OCI-LY3 (cell line): ENCODE results near the gene MKNK2.
A peak's percentile ranks its signal among the peaks of the same experiment; 100 is the strongest.

Experiments used
- H2AFZ ChIP-seq: fragments of 200-600, 300-600 bp; shearing (Covaris generic); 2 replicates; pipeline ENCODE4 v1.6.0; 2014; ENCODE audit warnings: antibody characterized with exemption, low read depth, low read length
- H3K27ac ChIP-seq: fragments of 200-600, 300-600 bp; sonication (generic); 2 replicates; pipeline ENCODE4 v1.5.1; 2014; ENCODE audit warnings: mild to moderate bottlenecking, low read length, moderate library complexity, mixed read lengths
- H3K27me3 ChIP-seq: fragments of 200-600, 300-600 bp; sonication (generic); 2 replicates; pipeline ENCODE4 v1.6.1; 2014; ENCODE audit warnings: low read depth, low read length, mixed read lengths
- H3K36me3 ChIP-seq: fragments of 200-600, 300-600 bp; sonication (generic); replicated peaks from 2 replicates; pipeline ENCODE3; 2014; ENCODE audit warnings: low read depth, low read length, mixed read lengths
- H3K4me1 ChIP-seq: fragments of 300-600, 200-600 bp; sonication (generic); 2 replicates; pipeline ENCODE4 v1.6.1; 2014; ENCODE audit warnings: low read length, mixed read lengths
- H3K4me2 ChIP-seq: fragments of 200-600, 300-600 bp; sonication (generic); 2 replicates; pipeline ENCODE4 v1.6.1; 2014; ENCODE audit warnings: low read length, mixed read lengths
- H3K4me3 ChIP-seq: fragments of 300-600, 200-600 bp; sonication (generic); 2 replicates; pipeline ENCODE4 v1.5.1; 2014; ENCODE audit warnings: antibody characterized with exemption, mild to moderate bottlenecking, low read length, moderate library complexity
- H3K79me2 ChIP-seq: fragments of 300-600, 200-600 bp; shearing (Covaris generic); 2 replicates; pipeline ENCODE4 v1.6.1; 2014; ENCODE audit warnings: mild to moderate bottlenecking, low read length, mixed read lengths
- H3K9ac ChIP-seq: fragments of 300-600, 200-600 bp; shearing (Covaris generic); 2 replicates; pipeline ENCODE4 v1.6.0; 2014; ENCODE audit warnings: mild to moderate bottlenecking, low read length, moderate library complexity
- H3K9me3 ChIP-seq: fragments of 200-600, 300-600 bp; shearing (Covaris generic); 2 replicates; pipeline ENCODE4 v1.6.1; 2014; ENCODE audit warnings: low read length, mixed read lengths; ENCODE audit not compliant: insufficient read depth
- H4K20me1 ChIP-seq: fragments of 200-600, 300-600 bp; sonication (generic); 2 replicates; pipeline ENCODE4 v1.6.1; 2016; ENCODE audit warnings: low read length, mixed read lengths; ENCODE audit not compliant: insufficient read depth
- EZH2phosphoT487 ChIP-seq: fragments of 200-600 bp; shearing (Covaris generic); IDR thresholded peaks from 2 replicates; pipeline ENCODE4 v1.6.1; 2018; ENCODE audit warnings: antibody characterized with exemption, mixed run types, low read depth
- TF ChIP-seq, protein P1 (sequence below): fragments of 200-600, 300-600 bp; sonication (generic); IDR thresholded peaks from 2 replicates; pipeline ENCODE4 v1.5.1; 2014; ENCODE audit warnings: antibody characterized with exemption, low read length, low read depth

MKNK2 gene

DNA sequence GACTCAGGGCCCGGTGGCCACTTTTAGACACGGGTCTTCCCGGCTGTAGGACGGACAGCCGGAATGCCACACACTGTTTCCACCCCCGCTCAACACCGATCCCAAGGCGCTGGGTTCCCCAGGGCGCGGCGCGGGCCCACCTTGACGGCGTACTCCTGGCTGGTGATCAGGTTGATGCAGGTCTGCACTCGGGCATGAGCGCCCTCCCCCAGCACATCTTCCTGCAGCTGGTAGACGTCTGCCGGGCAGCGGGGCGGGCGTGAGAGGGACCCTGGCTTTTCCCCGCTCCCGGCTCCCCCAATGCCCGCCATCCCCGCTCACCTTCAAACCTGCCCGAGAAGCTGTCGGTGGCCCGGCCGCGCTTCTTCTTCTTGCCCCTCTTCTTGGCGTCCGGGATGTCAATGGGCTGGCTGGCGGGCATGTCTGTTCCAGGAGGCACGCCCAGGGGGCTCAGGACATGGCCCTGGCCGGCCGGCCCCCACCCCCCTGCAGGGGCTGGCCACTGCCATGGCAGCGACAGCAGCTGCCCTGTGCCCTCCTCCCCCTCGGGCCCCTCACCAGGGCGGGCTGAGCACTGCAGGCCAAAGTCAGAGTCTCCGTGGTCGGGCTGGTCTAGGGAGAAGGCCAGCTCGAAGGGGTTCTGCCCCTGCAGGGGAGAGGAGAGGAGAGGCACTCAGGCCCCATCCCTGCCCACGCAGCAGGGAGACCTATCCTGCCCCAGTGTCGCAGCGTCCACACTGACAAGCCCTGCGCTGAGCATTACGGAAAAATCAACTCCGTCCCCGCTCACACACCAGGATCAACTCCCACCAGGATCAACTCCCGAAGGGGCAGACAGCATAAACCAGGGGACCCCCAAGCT is 4.8 kb downstream of the MKNK2 start:
- Histone ChIP-seq H3K9ac (no peak overlapping the region), H3K27me3 (no peaks in the 10 kb centered on the region), H3K79me2 (peaks cover 92% of the 10 kb centered on the region), H3K4me1 (peaks cover 75% of the 10 kb centered on the region), H3K9me3 (no peaks in the 10 kb centered on the region), H4K20me1 (peaks cover 90% of the 10 kb centered on the region), H3K4me3 (peak overlapping the region; percentile 91; the same call in 1 of the 2 replicates), H3K36me3 (peaks cover 78% of the 10 kb centered on the region), H3K4me2 (peak overlapping the region; percentile 98), H2AFZ (no peak overlapping the region), H3K27ac (peak overlapping the region; percentile 86; the same call in 1 of the 2 replicates)
- TF ChIP-seq, protein P1, sequence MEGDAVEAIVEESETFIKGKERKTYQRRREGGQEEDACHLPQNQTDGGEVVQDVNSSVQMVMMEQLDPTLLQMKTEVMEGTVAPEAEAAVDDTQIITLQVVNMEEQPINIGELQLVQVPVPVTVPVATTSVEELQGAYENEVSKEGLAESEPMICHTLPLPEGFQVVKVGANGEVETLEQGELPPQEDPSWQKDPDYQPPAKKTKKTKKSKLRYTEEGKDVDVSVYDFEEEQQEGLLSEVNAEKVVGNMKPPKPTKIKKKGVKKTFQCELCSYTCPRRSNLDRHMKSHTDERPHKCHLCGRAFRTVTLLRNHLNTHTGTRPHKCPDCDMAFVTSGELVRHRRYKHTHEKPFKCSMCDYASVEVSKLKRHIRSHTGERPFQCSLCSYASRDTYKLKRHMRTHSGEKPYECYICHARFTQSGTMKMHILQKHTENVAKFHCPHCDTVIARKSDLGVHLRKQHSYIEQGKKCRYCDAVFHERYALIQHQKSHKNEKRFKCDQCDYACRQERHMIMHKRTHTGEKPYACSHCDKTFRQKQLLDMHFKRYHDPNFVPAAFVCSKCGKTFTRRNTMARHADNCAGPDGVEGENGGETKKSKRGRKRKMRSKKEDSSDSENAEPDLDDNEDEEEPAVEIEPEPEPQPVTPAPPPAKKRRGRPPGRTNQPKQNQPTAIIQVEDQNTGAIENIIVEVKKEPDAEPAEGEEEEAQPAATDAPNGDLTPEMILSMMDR = no peak
- no peak for TF ChIP-seq EZH2phosphoT487

DNA sequence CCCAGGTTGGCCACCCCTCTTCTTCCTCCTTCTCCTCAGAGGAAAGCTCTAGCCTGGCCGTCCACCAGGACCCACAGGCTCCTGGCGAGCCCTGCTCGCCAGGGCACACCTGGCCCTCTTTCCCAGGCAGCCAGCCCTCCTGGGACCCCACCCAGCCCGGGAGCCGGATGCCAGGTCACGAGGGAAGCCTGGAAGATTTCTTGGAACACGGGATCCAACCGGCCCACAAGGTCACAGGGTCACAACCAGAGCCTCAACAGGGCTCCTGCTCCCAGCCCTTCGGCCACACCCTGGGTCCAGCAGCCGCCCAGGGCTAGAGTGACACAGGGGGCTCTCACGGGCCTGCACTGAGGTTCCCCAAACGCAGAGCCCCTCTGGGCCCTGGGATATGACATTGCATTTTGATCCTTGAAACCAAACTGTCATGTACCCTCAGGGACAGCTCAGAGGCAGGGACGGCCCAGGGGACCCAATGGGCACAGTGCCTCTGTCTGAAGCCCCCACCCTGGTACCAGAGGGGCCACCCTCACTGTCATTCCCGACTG is 5.5 kb downstream of the MKNK2 start:
- Histone ChIP-seq H3K79me2 (peaks cover 94% of the 10 kb centered on the region), H3K36me3 (peaks cover 84% of the 10 kb centered on the region), H3K4me2 (peak overlapping the region; percentile 98), H2AFZ (no peak overlapping the region), H3K27ac (peak overlapping the region; percentile 31; the same call in 1 of the 2 replicates), H3K4me3 (peak overlapping the region; percentile 13; the same call in 1 of the 2 replicates), H3K9me3 (no peaks in the 10 kb centered on the region), H3K27me3 (no peaks in the 10 kb centered on the region), H3K4me1 (peaks cover 82% of the 10 kb centered on the region), H4K20me1 (peaks cover 96% of the 10 kb centered on the region), H3K9ac (no peak overlapping the region)
- TF ChIP-seq, protein P1 = no peak
- no peak for TF ChIP-seq EZH2phosphoT487

DNA sequence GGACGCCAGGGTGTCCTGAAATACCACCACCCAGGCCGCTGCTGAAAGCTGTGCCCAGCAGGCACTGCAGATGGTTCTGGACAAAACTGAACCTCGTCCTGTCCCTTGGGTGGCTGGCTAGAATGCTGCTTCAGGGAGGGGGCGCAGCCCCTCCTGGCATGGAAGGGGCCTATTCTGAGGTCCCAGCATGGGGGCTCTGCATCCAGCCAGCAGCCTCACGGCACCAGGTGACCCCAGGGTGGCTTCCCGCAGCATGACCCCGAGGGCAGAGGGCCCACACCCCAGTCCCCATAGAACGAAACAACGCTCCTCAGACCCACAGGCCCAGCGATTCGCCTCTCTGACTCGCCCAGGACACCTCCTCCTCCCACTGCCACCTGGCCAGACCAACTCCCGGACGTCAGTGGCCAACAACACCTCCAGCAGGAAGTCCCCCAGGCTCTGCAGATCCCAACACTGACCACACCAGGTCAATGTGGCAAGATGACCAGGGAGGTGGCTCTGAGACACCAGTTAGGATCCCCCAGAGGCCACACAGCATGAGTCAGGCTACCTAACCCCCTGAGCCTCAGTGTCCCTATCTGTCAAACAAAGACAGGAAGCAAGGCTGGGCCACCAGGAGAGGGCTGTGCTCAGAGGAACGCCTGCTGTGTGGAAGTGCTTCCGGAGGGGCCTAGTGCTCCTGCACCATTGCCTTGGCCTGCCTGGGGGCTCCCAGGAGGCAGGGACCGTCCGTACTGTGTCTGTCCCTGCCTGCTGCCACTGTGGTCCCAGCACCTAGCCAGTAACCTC is 6.1 kb downstream of the MKNK2 start:
- Histone ChIP-seq H3K4me1 (peaks cover 83% of the 10 kb centered on the region), H3K36me3 (peaks cover 84% of the 10 kb centered on the region), H3K27me3 (no peaks in the 10 kb centered on the region), H2AFZ (no peak overlapping the region), H4K20me1 (peaks cover 96% of the 10 kb centered on the region), H3K4me3 (peak overlapping the region; percentile 30), H3K9ac (no peak overlapping the region), H3K79me2 (peaks cover 89% of the 10 kb centered on the region), H3K27ac (peak overlapping the region; percentile 31), H3K9me3 (no peaks in the 10 kb centered on the region), H3K4me2 (peak overlapping the region; percentile 98)
- TF ChIP-seq, protein P1 = no peak
- no peak for TF ChIP-seq EZH2phosphoT487
